GM21447 (cell line): ENCODE data around the gene OSBP2.

Experiments
- ATAC-seq: cut with Tn5 transposase; IDR thresholded peaks from one replicate; pipeline ENCODE4 v1.9.1; 2021; ENCODE audit not compliant: unreplicated experiment

Gene OSBP2

GRCh38 chr22:30864441-30865420, 170.1 kb downstream of the OSBP2 start:
- no peak for ATAC-seq

- no peak for ATAC-seq
These were observed 171.0 kb downstream of the OSBP2 start for GRCh38 chr22:30865656-30866055.

- ATAC-seq, result no peak
These were observed 171.5 kb downstream of the OSBP2 start for GRCh38 chr22:30866216-30866615.

- ATAC-seq, result no peak
These were observed 172.2 kb downstream of the OSBP2 start for GRCh38 chr22:30866811-30867271.

GRCh38 chr22:30867746-30868662, 173.3 kb downstream of the OSBP2 start:
- no peak for ATAC-seq

- no peak for ATAC-seq
These were observed 174.2 kb downstream of the OSBP2 start for GRCh38 chr22:30868663-30869385.

GRCh38 chr22:30869667-30870395, 175.2 kb downstream of the OSBP2 start:
- ATAC-seq, result no peak

GRCh38 chr22:30870451-30871345, 176.0 kb downstream of the OSBP2 start:
- no peak for ATAC-seq

- ATAC-seq, result no peak
These were observed 177.0 kb downstream of the OSBP2 start for GRCh38 chr22:30871391-30872284.

GRCh38 chr22:30872285-30873041, 177.8 kb downstream of the OSBP2 start:
- no peak for ATAC-seq

GRCh38 chr22:30873086-30873650, 178.5 kb downstream of the OSBP2 start:
- ATAC-seq, result no peak

GRCh38 chr22:30873661-30874060, 179.0 kb downstream of the OSBP2 start:
- ATAC-seq, result no peak

GRCh38 chr22:30874431-30875370, 180.0 kb downstream of the OSBP2 start:
- no peak for ATAC-seq

- ATAC-seq, result no peak
These were observed 181.0 kb downstream of the OSBP2 start for GRCh38 chr22:30875481-30876215.

- ATAC-seq, result no peak
These were observed 181.6 kb downstream of the OSBP2 start for GRCh38 chr22:30876221-30876751.
